SJSA1 (cell line): ENCODE measurements around the gene NHERF2. TPM values are rescaled to one million over a fixed set of nuclear protein-coding genes. Genes with fewer than 3 reads are reported as not detected.

ENCODE experiments used
- DNase-seq, 2 experiments: peaks; one replicate each; pipeline ENCODE4 v3.0.0-alpha.2; 2015 to 2020; ENCODE audit warnings: low spot score in 2 of 2, low read depth in 1 of 2
- H3K27ac ChIP-seq: fragments of 250-450 bp; sonication (Bioruptor Pico); 2 replicates; pipeline ENCODE4 v1.5.1; 2020; ENCODE audit warnings: mild to moderate bottlenecking, moderate library complexity
- H3K27me3 ChIP-seq: fragments of 250-450 bp; sonication (Bioruptor Pico); replicated peaks from 2 replicates; pipeline ENCODE4 v1.5.1; 2020; ENCODE audit warnings: mild to moderate bottlenecking, moderate library complexity
- H3K36me3 ChIP-seq: fragments of 250-450 bp; sonication (Bioruptor Pico); 2 replicates; pipeline ENCODE4 v1.5.1; 2020; ENCODE audit warnings: mild to moderate bottlenecking
- H3K4me1 ChIP-seq: fragments of 250-450 bp; sonication (Bioruptor Pico); replicated peaks from 2 replicates; pipeline ENCODE4 v1.6.1; 2021; ENCODE audit warnings: mild to moderate bottlenecking
- H3K4me3 ChIP-seq: fragments of 250-450 bp; sonication (Bioruptor Pico); 2 replicates; pipeline ENCODE4 v1.5.1; 2020; ENCODE audit warnings: mild to moderate bottlenecking
- H3K9me3 ChIP-seq: fragments of 250-450 bp; sonication (Bioruptor Pico); replicated peaks from 2 replicates; pipeline ENCODE4 v1.5.1; 2020; ENCODE audit warnings: mild to moderate bottlenecking
- total RNA-seq: library from RNA; depleted of rRNA; stranded (reverse); fragments of >200 nt; shearing (Covaris generic); gene quantifications from 2 replicates; pipeline ENCODE4 v1.2.3, GENCODE V29; 2014

The NHERF2 gene
- total RNA-seq, 1 experiment from 2014 or later, result 50.2 TPM

DNA sequence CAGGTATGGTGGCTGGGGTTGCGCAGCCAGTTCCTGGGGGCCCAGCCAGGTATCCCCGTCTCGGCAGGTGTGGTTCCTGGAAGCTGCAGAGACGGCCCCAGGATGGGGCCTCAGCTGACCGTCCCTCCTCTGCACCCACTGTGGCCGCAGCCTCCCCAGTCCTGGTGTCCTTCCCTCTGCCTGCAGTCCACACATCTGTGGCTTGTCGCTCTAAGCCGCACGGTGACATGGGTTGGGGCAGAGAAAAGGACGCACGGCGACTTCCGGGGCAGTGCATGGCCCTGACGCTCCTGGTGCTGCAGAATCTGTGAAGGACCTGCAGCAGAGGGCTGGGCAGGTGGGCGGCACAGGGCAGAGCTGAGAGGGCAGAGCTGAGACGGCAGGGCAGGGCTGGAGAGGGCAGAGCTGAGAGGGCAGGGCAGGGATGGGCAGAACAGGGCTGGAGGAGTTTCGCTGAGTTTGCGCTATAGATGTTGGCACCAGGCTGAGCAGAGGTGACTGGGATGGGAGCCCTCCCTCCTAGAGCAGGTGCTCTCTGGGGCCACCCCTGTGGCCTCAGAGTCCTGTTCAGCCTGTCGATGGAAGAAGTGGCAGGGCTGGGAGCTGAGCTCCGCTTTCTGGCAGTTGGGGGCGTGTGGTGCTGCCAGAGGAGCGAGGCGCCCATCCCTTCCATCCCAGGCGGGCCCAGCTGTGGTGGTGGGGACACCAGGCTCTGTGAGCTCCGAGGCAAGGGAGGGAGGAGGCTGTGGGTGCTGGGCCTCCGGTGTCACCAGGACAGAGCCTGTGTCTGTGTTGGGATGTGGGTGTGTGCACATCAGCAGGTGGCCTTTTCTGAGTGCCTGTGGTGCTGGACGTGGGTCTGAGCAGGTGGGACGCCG is 44.1 kb downstream of the NHERF2 start:
- H3K4me1 ChIP-seq, result no peaks in the 10 kb centered on the region
- no peak overlapping the region for H3K4me3 ChIP-seq
- peaks cover 80% of the 10 kb centered on the region for H3K36me3 ChIP-seq
- DNase-seq, result no peak
- no peaks in the 10 kb centered on the region for H3K27me3 ChIP-seq
- H3K27ac ChIP-seq, result no peak overlapping the region
- H3K9me3 ChIP-seq, result no peaks in the 10 kb centered on the region

DNA sequence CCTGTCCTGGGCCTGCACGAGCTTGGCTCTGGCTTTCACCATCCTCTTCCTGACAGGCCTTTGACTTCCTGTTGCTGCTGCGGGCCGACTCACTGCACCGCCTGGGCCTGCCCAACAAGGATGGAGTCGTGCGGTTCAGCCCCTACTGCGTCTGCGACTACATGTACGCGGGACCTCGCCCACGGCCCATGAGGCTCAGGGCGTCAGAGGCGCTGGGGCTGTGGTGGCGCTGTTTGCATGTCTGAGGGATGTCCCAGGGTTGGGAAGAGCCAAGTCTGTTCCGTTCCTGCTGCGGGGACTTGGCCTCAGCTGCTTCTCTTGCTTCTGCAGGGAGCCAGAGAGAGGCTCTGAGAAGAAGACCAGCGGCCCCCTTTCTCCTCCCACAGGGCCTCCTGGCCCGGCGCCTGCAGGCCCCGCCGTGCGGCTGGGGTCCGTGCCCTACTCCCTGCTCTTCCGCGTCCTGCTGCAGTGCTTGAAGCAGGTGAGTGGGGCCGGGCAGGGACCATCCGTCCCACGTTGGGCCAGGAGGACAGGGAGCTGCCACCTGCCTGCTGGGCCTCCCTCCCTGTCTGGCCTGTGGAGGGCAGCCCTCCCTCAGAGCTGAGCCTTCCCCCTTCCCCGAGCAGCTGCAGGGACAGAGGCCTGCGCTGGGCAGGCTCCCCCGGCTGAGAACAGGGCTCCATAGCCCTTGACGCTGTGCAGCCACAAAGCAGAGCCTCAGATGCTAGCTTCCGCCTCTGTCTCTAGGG is 44.9 kb downstream of the NHERF2 start:
- H3K4me3 ChIP-seq, result no peak overlapping the region
- no peaks in the 10 kb centered on the region for H3K4me1 ChIP-seq
- no peaks in the 10 kb centered on the region for H3K9me3 ChIP-seq
- no peak overlapping the region for H3K27ac ChIP-seq
- no peaks in the 10 kb centered on the region for H3K27me3 ChIP-seq
- H3K36me3 ChIP-seq, result peaks cover 81% of the 10 kb centered on the region
- no peak for DNase-seq

GRCh38 chr16:2072926-2073325 is 46.2 kb downstream of the NHERF2 start:
- Histone ChIP-seq H3K9me3 (no peaks in the 10 kb centered on the region), H3K36me3 (peaks cover 81% of the 10 kb centered on the region), H3K4me1 (no peaks in the 10 kb centered on the region)

DNA sequence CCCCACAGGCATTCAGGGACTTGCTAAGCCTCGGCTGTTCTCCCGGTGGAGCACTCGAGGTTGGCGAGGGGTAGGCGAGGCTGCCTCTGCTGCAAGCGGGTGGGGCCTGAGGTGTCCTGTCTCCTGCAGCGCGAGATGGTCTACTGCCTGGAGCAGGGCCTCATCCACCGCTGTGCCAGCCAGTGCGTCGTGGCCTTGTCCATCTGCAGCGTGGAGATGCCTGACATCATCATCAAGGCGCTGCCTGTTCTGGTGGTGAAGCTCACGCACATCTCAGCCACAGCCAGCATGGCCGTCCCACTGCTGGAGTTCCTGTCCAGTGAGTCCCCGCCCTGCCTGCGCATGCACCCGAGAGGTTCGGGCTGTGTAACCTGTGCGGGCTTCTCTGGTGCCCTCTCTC is 47.4 kb downstream of the NHERF2 start:
- no peaks in the 10 kb centered on the region for H3K9me3 ChIP-seq

More at GRCh38 chr16:2072926-2073325, 46.2 kb downstream of the NHERF2 start:
- Histone ChIP-seq H3K4me3 (no peak overlapping the region), H3K27ac (no peak overlapping the region), H3K27me3 (no peaks in the 10 kb centered on the region)
- no peak for DNase-seq

GRCh38 chr16:2075631-2076030 is 48.9 kb downstream of the NHERF2 start:
- H3K27ac ChIP-seq, result no peak overlapping the region
- H3K9me3 ChIP-seq, result no peaks in the 10 kb centered on the region
- no peaks in the 10 kb centered on the region for H3K27me3 ChIP-seq
- peaks cover 80% of the 10 kb centered on the region for H3K36me3 ChIP-seq
- no peak for DNase-seq
- H3K4me3 ChIP-seq, result no peak overlapping the region
- no peaks in the 10 kb centered on the region for H3K4me1 ChIP-seq

More for the DNA sequence above, 47.4 kb downstream of the NHERF2 start:
- peaks cover 79% of the 10 kb centered on the region for H3K36me3 ChIP-seq
- no peak overlapping the region for H3K27ac ChIP-seq
- H3K27me3 ChIP-seq, result no peaks in the 10 kb centered on the region
- no peaks in the 10 kb centered on the region for H3K4me1 ChIP-seq
- no peak overlapping the region for H3K4me3 ChIP-seq
- DNase-seq, result no peak

DNA sequence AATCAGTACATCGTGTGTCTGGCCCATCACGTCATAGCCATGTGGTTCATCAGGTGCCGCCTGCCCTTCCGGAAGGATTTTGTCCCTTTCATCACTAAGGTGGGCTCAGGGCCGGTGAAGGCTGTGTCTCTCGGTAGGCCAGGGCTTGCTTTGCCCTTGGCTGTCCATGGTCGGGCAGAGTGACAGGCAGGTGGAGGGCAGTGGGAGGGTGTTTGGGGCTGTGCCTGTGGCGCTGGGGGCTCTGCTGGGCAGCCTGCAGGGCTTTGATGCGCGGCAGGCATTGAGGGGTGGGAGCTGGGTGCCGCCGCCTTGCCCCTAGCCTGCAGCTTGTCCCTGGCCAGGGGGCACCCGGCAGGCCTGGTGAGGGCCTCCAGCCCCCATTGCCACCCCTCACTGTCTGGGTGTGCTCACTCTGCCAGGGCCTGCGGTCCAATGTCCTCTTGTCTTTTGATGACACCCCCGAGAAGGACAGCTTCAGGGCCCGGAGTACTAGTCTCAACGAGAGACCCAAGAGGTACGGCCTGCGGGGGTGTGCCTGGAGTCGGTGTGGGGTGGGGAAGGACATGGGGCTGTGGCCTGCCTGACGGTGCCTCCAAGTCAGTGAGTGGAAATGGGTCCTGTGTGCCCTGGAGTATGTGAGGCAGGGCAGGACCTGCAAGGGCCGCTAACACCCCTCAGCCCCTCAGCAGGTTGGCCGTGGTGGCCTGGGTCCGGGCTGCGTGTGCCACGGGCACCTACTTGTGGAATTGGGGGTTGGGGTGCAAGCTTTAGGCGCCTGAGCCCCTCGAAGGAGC is 49.6 kb downstream of the NHERF2 start:
- Histone ChIP-seq H3K4me1 (no peaks in the 10 kb centered on the region), H3K9me3 (no peaks in the 10 kb centered on the region), H3K27ac (no peak overlapping the region), H3K4me3 (no peak overlapping the region), H3K36me3 (peaks cover 80% of the 10 kb centered on the region), H3K27me3 (no peaks in the 10 kb centered on the region)
- DNase-seq, result no peak

GRCh38 chr16:2077016-2077415 is 50.3 kb downstream of the NHERF2 start:
- DNase-seq, result no peak
- no peaks in the 10 kb centered on the region for H3K9me3 ChIP-seq
- H3K36me3 ChIP-seq, result peaks cover 80% of the 10 kb centered on the region
- H3K27me3 ChIP-seq, result no peaks in the 10 kb centered on the region
- H3K27ac ChIP-seq, result no peak overlapping the region
- H3K4me1 ChIP-seq, result no peaks in the 10 kb centered on the region
- H3K4me3 ChIP-seq, result no peak overlapping the region

GRCh38 chr16:2077696-2078095 is 51.0 kb downstream of the NHERF2 start:
- Histone ChIP-seq H3K27ac (no peak overlapping the region), H3K4me1 (no peaks in the 10 kb centered on the region), H3K36me3 (peaks cover 80% of the 10 kb centered on the region), H3K4me3 (no peak overlapping the region), H3K27me3 (no peaks in the 10 kb centered on the region), H3K9me3 (no peaks in the 10 kb centered on the region)
- DNase-seq, result no peak

- H3K27me3 ChIP-seq, result no peaks in the 10 kb centered on the region
- DNase-seq, result no peak
- no peak overlapping the region for H3K27ac ChIP-seq
- H3K36me3 ChIP-seq, result peaks cover 80% of the 10 kb centered on the region
- no peaks in the 10 kb centered on the region for H3K4me1 ChIP-seq
- no peak overlapping the region for H3K4me3 ChIP-seq
- H3K9me3 ChIP-seq, result no peaks in the 10 kb centered on the region
These were observed 51.4 kb downstream of the NHERF2 start for GRCh38 chr16:2078096-2078495.

GRCh38 chr16:2078691-2079090 is 52.0 kb downstream of the NHERF2 start:
- Histone ChIP-seq H3K9me3 (no peaks in the 10 kb centered on the region), H3K36me3 (peaks cover 80% of the 10 kb centered on the region), H3K4me3 (no peak overlapping the region), H3K27me3 (no peaks in the 10 kb centered on the region), H3K27ac (no peak overlapping the region), H3K4me1 (no peaks in the 10 kb centered on the region)
- DNase-seq, result no peak

- Histone ChIP-seq H3K4me1 (no peaks in the 10 kb centered on the region), H3K4me3 (no peak overlapping the region), H3K36me3 (peaks cover 80% of the 10 kb centered on the region), H3K9me3 (no peaks in the 10 kb centered on the region), H3K27me3 (no peaks in the 10 kb centered on the region), H3K27ac (no peak overlapping the region)
- no peak for DNase-seq
These were observed 52.7 kb downstream of the NHERF2 start for GRCh38 chr16:2079311-2079800.

- no peaks in the 10 kb centered on the region for H3K4me1 ChIP-seq
- H3K9me3 ChIP-seq, result no peaks in the 10 kb centered on the region
- no peak for DNase-seq
- no peak overlapping the region for H3K27ac ChIP-seq
- H3K27me3 ChIP-seq, result no peaks in the 10 kb centered on the region
- peaks cover 81% of the 10 kb centered on the region for H3K36me3 ChIP-seq
- H3K4me3 ChIP-seq, result no peak overlapping the region
These were observed 53.3 kb downstream of the NHERF2 start for GRCh38 chr16:2079991-2080390.

DNA sequence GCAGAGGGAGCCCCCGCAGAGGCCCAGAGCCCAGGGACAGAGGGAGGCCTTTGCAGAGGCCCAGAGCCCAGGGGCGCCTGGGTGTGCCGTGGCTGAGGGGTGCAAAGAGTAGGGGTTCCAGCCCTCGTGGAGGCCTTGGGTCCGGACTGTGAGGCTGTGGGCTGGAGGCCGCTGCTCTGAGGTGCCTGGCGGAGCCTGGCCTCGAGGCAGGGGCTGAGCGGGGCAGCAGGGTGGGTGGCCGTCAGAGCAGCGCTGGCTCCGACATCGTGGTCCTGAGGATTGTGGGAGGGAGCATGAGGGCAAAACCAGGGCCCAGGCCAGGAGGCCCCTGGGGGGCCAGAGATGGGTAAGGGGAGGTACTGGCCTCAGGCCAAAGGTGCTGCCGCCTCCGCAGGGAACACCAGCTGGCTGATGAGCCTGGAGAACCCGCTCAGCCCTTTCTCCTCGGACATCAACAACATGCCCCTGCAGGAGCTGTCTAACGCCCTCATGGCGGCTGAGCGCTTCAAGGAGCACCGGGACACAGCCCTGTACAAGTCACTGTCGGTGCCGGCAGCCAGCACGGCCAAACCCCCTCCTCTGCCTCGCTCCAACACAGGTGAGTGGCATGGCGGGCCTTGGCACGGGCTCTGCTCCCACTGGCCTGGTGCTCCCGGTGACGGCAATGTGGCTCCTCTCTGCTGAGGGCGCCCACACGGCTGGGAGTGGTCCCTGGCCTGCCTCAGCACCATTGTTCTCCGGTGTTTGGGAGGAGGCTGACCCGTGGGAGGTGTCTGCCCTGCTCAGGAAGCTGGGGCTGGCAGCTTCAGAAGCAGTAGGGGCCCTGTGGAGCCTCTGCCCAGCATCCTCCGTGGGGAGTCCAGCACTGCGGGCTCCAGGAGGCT is 54.7 kb downstream of the NHERF2 start:
- H3K36me3 ChIP-seq, result peaks cover 86% of the 10 kb centered on the region
- no peak overlapping the region for H3K27ac ChIP-seq
- H3K27me3 ChIP-seq, result no peaks in the 10 kb centered on the region
- no peaks in the 10 kb centered on the region for H3K9me3 ChIP-seq
- DNase-seq, result no peak
- no peak overlapping the region for H3K4me3 ChIP-seq
- no peaks in the 10 kb centered on the region for H3K4me1 ChIP-seq
